Airway epithelial cell (primary cell): ENCODE measurements around the gene CD109. TPM values are rescaled to one million over a fixed set of nuclear protein-coding genes. Genes with fewer than 3 reads are reported as not detected.

Experiments
- total RNA-seq: library from RNA; depleted of rRNA; stranded (reverse); fragments of >200 nt; gene quantifications from 2 replicates; pipeline ENCODE4 v1.2.3, GENCODE V29; 2015

The CD109 gene
- 61.1 and 80.5 TPM in 2 replicates for total RNA-seq

DNA sequence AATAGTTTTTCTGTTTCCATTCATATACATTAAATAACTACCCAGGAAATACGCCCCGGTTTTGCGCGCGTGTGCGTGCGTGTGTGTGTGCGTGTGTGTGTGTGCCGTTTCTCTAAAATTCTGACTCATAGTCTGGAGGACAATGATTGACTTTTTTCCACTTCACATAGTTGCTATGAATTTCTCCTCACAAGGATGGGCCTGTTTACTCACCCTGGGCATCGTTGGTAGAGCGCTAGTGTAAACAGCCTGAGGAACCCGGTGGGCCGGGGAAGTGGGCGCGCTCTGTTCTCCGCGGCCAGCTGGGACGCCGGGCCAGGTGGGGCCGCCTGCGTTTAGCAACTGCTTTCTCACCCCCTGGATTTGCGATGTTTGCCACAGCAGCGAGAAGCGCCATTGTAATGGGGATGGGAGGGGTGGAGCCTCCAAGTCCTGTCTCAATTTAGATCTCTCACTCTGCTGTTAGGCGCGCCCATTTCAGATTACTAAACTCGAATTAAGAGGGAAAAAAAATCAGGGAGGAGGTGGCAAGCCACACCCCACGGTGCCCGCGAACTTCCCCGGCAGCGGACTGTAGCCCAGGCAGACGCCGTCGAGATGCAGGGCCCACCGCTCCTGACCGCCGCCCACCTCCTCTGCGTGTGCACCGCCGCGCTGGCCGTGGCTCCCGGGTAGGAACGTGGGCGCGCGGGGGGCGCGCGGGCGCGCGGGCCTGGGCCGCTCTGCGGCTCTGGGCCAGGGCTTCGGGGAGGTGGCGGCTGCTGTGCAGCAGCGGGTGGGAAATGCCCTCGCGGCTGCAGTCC is at the start of gene CD109:
Gene CD109 (plus strand): TSS at position 585 of the 803 bp plus-strand sequence. CDS start 13 bp downstream, at position 598.

DNA sequence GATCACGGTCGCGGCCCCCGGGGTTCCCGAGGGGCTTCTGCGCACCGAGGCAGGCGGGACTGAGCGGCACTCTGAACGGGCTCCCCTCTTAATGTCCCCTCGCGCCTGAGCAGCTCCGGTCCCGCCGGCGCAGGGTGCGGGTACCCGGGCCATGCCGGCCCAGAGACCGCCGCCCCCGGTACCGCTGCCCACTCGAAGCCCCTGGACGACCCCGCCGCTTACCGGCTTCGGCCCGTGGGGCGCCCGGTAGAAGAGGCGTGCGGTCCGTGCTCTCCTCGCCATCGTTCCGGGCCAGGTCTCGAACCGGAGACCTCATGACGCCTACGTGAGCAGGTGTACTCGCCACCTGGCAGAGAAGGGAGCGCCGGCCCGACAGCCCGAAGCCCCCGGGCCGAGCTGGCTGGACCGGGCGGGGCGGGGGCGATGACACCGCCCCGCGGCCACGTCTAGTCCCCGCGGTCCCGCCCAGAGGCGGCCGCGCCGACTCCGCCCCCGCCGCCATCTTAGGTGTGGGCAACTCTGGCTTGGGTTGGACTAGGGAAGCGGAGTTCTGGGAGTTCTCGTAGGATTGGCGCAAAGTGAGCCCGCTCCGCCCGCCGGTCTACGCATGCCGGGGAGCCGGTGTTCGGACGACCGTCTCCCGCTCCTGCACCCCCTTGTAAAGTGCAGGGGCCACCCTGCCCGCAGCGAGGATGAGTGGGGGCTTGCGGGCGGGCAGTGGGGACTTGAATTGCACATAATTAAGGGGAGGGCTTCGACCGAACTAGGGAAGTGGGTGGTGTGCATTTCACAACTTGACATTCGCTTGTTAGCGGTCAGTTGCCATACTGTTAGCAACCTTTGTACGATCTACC is 42.2 kb upstream of the CD109 start, which contains the start of gene SLC17A5:
Gene SLC17A5 (minus strand): TSS at position 422 of the 854 bp plus-strand sequence. CDS start 106 bp downstream, at position 316.

Other genes with a start within 250 kb of the CD109 start
- gene CGAS, start 243.9 kb upstream of the CD109 start, total RNA-seq: 1.8 and 3.2 TPM in 2 replicates
- 21.7 and 38.2 TPM in 2 replicates for gene MTO1, start 234.5 kb upstream of the CD109 start, total RNA-seq
- gene EEF1A1, start 175.2 kb upstream of the CD109 start, total RNA-seq: 9,123 and 9,446 TPM in 2 replicates
- 8.0 and 15.0 TPM in 2 replicates for gene SLC17A5, start 42.2 kb upstream of the CD109 start, total RNA-seq